Duodenal mucosa (tissue), 2 donors: ENCODE data around the gene SLC5A12.

Experiments used
- H3K27ac ChIP-seq: one replicate; pipeline ENCODE4 v1.7.0; 2013; ENCODE audit warnings: low read depth, low read length
- H3K27me3 ChIP-seq, 2 donors: one replicate each; pipeline ENCODE4 v1.7.0; 2013; ENCODE audit warnings: low read length in 2 of 2, control low read depth in 1 of 2; ENCODE audit not compliant: insufficient read depth in 2 of 2, control insufficient read depth in 1 of 2
- H3K36me3 ChIP-seq, 2 donors: one replicate each; pipeline ENCODE4 v1.7.0; 2013; ENCODE audit warnings: low read length in 2 of 2, control low read depth in 1 of 2; ENCODE audit not compliant: insufficient read depth in 2 of 2, control insufficient read depth in 1 of 2
- H3K4me1 ChIP-seq, 2 donors: one replicate each; pipeline ENCODE4 v1.7.0; 2013; ENCODE audit warnings: low read length in 2 of 2, control low read depth in 1 of 2; ENCODE audit not compliant: insufficient read depth in 2 of 2, control insufficient read depth in 1 of 2
- H3K4me3 ChIP-seq, 2 donors: one replicate each; pipeline ENCODE4 v1.7.0; 2013; ENCODE audit warnings: low read length in 2 of 2, low read depth in 1 of 2
- H3K9ac ChIP-seq, 2 donors: one replicate each; pipeline ENCODE4 v1.7.0; 2013; ENCODE audit warnings: low read length in 2 of 2, low read depth in 1 of 2
- H3K9me3 ChIP-seq, 2 donors: one replicate each; pipeline ENCODE4 v1.7.0; 2013; ENCODE audit warnings: low read length in 2 of 2, control low read depth in 1 of 2; ENCODE audit not compliant: control insufficient read depth in 1 of 2

The SLC5A12 gene

DNA sequence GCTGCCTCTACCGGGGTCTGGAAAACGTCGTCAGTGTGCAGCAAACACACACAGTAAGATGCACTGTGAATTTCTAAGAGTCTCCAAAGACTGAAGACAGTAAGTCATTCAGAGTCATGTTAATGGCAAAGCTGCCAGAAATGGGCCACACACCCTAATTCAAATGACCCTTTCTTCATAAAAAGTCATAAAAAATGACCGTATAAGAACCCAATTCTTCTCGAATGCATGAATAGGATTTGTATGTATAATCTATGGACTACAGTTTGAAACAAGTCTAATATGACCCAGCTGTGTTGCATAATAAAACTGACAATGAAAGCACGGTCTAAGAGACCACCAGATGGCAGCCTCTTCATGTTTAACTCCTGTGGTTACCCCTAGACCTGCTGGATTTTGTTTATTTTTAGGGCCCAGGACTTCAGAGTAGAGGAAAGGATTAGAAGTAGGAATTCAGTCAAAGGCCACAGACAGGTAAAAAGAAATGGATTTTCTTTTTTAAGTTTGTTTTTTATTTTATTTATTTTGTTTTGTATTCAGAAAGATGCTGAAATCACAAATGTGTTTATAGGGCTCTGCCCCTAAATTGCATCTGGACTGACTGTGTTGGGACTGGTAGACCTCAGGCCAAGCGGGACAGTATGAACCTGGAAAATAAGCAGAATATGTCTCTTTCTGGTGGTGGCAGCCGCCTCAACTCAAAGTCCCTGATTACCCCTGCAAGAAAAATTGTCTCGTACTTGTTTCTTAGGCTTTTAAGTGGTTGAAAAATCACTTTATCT is 32.1 kb upstream of the SLC5A12 start:
- no peaks in the 10 kb centered on the region for H3K9me3 ChIP-seq
- no peaks in the 10 kb centered on the region for H3K4me1 ChIP-seq
- H3K27ac ChIP-seq = no peak overlapping the region
- no peaks in the 10 kb centered on the region for H3K27me3 ChIP-seq
- H3K9ac ChIP-seq = no peak overlapping the region
- no peaks in the 10 kb centered on the region for H3K36me3 ChIP-seq
- no peak overlapping the region for H3K4me3 ChIP-seq

DNA sequence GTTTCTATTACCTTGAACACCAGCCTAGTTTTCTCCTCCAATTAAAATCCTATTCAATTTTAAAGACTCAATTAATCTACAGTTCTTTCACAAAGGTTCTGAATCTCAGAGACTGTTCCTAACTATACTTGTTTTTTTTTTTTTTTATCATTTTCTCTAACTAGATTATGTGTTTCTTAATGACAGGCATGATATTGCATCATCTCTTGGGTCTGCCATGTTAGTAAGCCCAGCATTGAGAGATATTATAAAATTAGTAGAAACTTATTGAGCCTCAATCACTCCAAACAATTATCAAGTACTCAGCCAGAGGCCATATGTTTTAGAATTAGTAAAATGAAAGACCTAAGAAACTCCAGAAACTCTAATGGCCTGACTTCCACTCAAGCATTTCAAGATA is 28.1 kb upstream of the SLC5A12 start:
- Histone ChIP-seq H3K9me3 (no peaks in the 10 kb centered on the region), H3K9ac (no peak overlapping the region), H3K4me3 (no peak overlapping the region), H3K27me3 (no peaks in the 10 kb centered on the region), H3K36me3 (no peaks in the 10 kb centered on the region), H3K4me1 (no peaks in the 10 kb centered on the region), H3K27ac (no peak overlapping the region)

DNA sequence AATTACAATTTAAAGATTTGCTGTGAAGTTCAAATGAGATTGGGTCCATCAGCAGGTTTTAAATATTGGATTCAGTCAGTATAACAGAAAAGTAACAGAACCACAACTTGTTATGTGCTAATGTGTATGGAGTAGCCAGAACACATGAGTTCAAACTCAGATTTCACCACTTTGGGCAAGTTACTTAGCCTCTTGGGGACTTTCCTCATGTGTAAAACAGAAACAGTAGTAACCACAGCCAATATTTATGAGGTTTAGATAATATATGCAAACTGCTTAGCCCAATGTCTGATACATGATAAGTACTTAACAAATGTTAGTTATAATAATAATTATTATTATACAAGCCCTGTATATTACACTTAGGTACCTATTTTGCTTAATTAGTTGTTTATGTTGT is 21.8 kb upstream of the SLC5A12 start:
- H3K27ac ChIP-seq = no peak overlapping the region
- no peaks in the 10 kb centered on the region for H3K9me3 ChIP-seq
- H3K4me1 ChIP-seq = no peaks in the 10 kb centered on the region
- H3K36me3 ChIP-seq = no peaks in the 10 kb centered on the region
- H3K4me3 ChIP-seq = no peak overlapping the region
- H3K9ac ChIP-seq = no peak overlapping the region
- H3K27me3 ChIP-seq = no peaks in the 10 kb centered on the region

DNA sequence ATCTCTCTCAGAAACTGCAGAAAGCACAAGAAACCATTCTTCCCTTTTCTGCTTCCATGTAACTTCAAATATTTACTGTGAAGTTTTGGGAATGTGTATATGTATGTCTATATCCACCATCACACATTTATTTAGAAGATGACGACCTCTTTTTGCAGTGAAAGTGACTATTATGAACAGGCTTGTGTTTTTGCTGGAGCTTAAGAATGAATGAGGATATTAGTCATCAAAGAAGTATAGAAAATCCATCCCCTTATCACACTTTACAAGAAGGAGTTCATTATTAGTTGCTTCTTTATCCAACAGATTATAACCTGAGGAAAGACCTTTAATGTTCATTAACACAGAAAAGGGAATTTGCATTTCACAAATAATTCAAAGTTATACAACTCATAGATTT is 21.1 kb upstream of the SLC5A12 start:
- Histone ChIP-seq H3K9ac (no peak overlapping the region), H3K9me3 (no peaks in the 10 kb centered on the region), H3K4me1 (no peaks in the 10 kb centered on the region), H3K27ac (no peak overlapping the region), H3K4me3 (no peak overlapping the region), H3K27me3 (no peaks in the 10 kb centered on the region), H3K36me3 (no peaks in the 10 kb centered on the region)

DNA sequence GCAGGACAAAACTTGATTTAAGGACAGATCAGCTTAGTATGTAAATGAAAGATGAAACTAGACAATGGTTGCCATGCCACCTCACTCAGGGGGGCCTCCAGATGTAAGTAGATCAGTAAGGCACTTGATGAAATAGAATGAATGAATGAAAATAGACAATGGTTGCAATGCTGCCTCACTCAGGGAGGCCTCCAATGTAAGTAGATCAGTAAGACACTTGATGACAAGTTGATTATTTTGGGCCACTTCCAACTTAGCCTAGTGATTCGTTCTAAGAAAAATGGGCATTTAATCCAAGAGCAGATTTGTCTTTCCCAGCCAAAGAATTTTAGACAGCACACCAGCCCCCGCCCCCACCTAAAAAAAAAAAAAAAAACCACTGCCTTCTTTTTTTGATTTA is 19.2 kb upstream of the SLC5A12 start:
- H3K36me3 ChIP-seq = no peaks in the 10 kb centered on the region
- no peak overlapping the region for H3K27ac ChIP-seq
- H3K9ac ChIP-seq = no peak overlapping the region

DNA sequence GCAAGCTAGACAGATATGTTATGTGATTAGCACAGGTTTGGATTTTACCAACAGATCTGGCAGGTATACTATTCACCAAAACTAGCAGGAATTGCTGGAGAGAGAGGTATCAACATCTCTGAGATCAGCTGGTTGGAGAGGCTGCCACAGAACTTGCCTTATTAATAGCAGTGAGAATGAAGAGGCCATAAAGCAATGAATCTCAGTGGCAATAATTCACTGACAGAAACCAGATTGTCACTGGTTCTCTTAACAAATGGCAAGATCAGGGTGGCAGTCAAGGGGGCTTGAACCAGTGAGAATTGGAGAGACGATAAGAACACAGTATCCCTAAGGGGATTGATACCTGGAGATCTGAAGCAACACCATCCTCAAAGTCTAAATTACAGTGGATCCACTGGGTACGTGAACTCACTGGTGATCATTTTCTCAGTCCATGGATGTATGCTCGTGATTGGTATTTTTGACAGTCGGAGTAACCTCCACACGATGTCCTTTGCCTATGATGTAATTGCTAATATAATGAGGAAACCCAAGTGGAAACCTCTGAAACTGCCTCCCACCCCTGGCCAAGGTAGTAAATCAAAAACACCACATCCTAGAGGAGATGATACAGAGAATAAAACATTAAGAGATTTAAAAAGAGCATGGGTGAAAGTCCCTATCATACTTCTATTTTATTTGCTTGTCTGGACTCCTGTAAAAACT is 17.7 kb upstream of the SLC5A12 start:
- H3K4me1 ChIP-seq = no peaks in the 10 kb centered on the region
- no peak overlapping the region for H3K27ac ChIP-seq
- H3K9me3 ChIP-seq = no peaks in the 10 kb centered on the region
- no peak overlapping the region for H3K9ac ChIP-seq
- no peak overlapping the region for H3K4me3 ChIP-seq
- H3K27me3 ChIP-seq = no peaks in the 10 kb centered on the region
- H3K36me3 ChIP-seq = no peaks in the 10 kb centered on the region

More for the DNA sequence above, 19.2 kb upstream of the SLC5A12 start:
- Histone ChIP-seq H3K4me1 (no peaks in the 10 kb centered on the region), H3K4me3 (no peak overlapping the region), H3K27me3 (no peaks in the 10 kb centered on the region), H3K9me3 (no peaks in the 10 kb centered on the region)

DNA sequence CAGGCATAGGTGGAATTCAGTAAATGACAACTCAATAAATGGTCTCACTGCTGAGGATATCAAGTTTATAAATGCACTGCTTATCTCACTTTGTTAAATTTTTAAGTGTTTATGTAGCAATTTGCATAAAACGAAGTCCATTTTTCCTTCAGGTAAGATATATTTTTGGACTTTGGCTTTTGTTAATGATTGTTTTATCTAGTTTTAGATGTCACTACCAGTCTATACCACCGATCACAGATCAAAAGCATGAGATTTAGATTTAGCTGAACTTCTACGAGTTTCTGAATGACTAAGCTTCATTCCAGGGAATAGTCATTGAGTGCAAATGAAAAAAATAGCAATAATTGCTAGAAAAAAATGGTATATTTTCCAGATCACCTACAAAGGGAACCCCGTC is 12.8 kb upstream of the SLC5A12 start:
- no peak overlapping the region for H3K4me3 ChIP-seq
- no peaks in the 10 kb centered on the region for H3K27me3 ChIP-seq
- no peak overlapping the region for H3K9ac ChIP-seq
- peaks cover 0 to 2% of the 10 kb centered on the region in 2 donors for H3K4me1 ChIP-seq
- H3K36me3 ChIP-seq = no peaks in the 10 kb centered on the region
- no peak overlapping the region for H3K27ac ChIP-seq
- H3K9me3 ChIP-seq = no peaks in the 10 kb centered on the region

DNA sequence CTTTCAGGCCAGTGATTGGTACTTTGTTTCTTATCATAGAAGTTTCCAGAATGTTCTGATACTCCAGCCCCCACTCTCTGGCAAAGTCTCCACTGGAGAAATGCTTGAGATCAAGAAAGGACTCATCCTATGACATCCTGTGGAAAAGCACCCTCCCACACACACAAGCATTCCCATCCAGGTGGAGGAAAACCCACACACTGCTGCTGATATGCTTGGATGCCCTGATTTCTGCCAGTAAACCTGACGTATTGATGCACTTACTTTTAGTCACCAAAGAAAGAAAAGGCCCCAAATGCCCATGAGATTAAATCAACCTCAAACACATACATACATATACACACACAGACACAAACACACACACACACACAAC is 9.2 kb upstream of the SLC5A12 start:
- Histone ChIP-seq H3K27ac (no peak overlapping the region), H3K9me3 (no peaks in the 10 kb centered on the region), H3K27me3 (no peaks in the 10 kb centered on the region), H3K36me3 (no peaks in the 10 kb centered on the region), H3K4me3 (no peak overlapping the region), H3K9ac (no peak overlapping the region), H3K4me1 (peaks cover 0 to 2% of the 10 kb centered on the region in 2 donors)

DNA sequence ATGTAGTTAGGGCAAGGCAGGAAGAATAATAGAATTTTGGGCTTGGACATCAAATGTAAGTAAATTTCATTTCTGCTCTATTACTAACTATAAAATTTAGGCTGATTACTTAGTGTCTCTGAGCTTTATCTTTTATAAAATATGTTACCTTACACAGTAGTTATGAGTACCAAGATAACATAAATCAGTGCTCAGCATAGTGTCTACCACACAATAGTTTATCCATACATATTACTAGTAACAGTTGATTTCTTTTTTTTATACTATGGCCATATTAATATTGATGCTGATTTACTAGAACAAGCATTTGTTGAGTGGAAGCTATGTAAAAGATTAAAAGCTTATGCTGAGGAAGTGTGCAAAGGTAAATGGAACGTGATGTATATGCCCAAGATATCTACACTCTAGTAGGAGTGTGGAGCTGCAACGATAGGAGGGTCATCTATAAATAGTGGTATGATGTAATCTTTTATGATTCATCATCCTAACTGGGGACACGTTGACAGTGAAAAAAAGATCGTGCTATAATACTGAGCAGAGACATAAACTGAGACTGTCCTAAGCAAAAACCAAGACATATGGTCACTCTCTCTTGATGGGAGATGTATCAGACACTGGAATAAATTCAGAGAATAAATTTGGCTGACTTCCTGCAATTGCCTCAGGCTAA is 8.7 kb upstream of the SLC5A12 start:
- no peaks in the 10 kb centered on the region for H3K9me3 ChIP-seq
- H3K9ac ChIP-seq = no peak overlapping the region
- no peaks in the 10 kb centered on the region for H3K36me3 ChIP-seq
- H3K4me1 ChIP-seq = peaks cover 0 to 2% of the 10 kb centered on the region in 2 donors
- H3K27ac ChIP-seq = no peak overlapping the region
- no peaks in the 10 kb centered on the region for H3K27me3 ChIP-seq
- H3K4me3 ChIP-seq = no peak overlapping the region

DNA sequence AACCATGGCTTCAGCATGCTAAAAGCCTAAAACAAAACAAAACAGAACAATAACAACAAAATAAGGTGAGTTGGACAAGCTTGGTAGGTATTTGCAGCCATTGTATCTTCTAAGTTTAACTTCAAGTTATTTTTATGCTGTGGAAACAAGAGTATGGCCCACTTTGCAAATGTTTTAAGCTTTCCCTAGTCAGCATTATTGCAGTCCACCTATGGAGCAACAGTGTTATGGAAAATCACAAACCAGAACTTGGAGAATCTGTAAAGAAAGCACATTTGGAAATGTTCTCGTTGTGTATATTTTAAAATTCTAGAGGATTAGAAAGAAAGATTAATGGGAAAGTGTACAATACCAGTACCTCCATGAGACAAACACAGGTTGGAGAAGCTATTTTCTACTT is 7.4 kb upstream of the SLC5A12 start:
- Histone ChIP-seq H3K4me3 (no peak overlapping the region), H3K9ac (no peak overlapping the region), H3K4me1 (peaks cover 0 to 2% of the 10 kb centered on the region in 2 donors), H3K27me3 (no peaks in the 10 kb centered on the region), H3K36me3 (no peaks in the 10 kb centered on the region), H3K27ac (no peak overlapping the region), H3K9me3 (no peaks in the 10 kb centered on the region)
